RWPE2 (cell line): ENCODE data around the gene SEPHS2.

ENCODE experiments used
- ATAC-seq: fragments of 200-7000 bp; cut with Tn5 transposase; 3 replicates; pipeline ENCODE4 v1.9.1; 2021; ENCODE audit warnings: low read depth
- DNase-seq: peaks from one replicate; pipeline ENCODE4 v3.0.0-alpha.2; 2020; ENCODE audit warnings: low spot score
- H3K27ac ChIP-seq: fragments of 450-650 bp; 2 replicates; pipeline ENCODE4 v1.5.1; 2017; ENCODE audit warnings: mild to moderate bottlenecking; ENCODE audit not compliant: poor library complexity, severe bottlenecking
- H3K27me3 ChIP-seq: fragments of 250-450 bp; sonication (Bioruptor Pico); 2 replicates; pipeline ENCODE4 v1.5.1; 2021; ENCODE audit warnings: mild to moderate bottlenecking, moderate library complexity; ENCODE audit not compliant: insufficient read depth, poor library complexity, severe bottlenecking
- H3K36me3 ChIP-seq: fragments of 250-450 bp; sonication (Bioruptor Pico); 2 replicates; pipeline ENCODE4 v1.5.1; 2020; ENCODE audit warnings: low read depth, mild to moderate bottlenecking, moderate library complexity
- H3K4me1 ChIP-seq: fragments of 250-450 bp; sonication (Bioruptor Pico); 2 replicates; pipeline ENCODE4 v1.5.1; 2021; ENCODE audit warnings: mild to moderate bottlenecking, moderate library complexity; ENCODE audit not compliant: insufficient read depth, poor library complexity, severe bottlenecking
- H3K4me3 ChIP-seq: fragments of 250-450 bp; sonication (Bioruptor Pico); 2 replicates; pipeline ENCODE4 v1.5.1; 2021; ENCODE audit warnings: mild to moderate bottlenecking, moderate library complexity; ENCODE audit not compliant: severe bottlenecking
- H3K9me3 ChIP-seq: fragments of 250-450 bp; sonication (Bioruptor Pico); 2 replicates; pipeline ENCODE4 v1.5.1; 2021; ENCODE audit warnings: mild to moderate bottlenecking, moderate library complexity; ENCODE audit not compliant: severe bottlenecking
- TF ChIP-seq, protein P1 (sequence below): fragments of 450-650 bp; IDR thresholded peaks from one replicate; pipeline ENCODE4 v1.5.1; 2017; ENCODE audit warnings: mild to moderate bottlenecking, moderate library complexity; ENCODE audit not compliant: poor library complexity, severe bottlenecking

The SEPHS2 gene

DNA sequence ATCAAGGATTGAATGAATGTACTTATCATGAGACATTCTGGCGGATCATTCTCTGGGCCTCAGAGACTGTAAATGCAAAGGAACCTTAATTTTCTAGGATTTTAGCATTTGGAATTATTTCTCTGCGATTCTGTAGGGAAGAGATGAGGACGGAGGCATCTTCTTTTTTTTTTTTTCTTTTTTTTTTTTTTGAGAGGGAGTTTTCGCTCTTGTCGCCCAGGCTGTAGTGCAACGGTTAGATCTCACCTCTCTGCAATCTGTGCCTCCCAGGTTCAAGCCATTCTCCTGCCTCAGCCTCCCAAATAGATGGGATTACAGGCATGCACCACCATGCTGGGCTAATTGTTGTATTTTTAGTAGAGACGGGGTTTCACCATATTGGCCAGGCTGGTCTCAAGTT, 29.0 kb upstream of the SEPHS2 start:
- TF ChIP-seq, protein P1, sequence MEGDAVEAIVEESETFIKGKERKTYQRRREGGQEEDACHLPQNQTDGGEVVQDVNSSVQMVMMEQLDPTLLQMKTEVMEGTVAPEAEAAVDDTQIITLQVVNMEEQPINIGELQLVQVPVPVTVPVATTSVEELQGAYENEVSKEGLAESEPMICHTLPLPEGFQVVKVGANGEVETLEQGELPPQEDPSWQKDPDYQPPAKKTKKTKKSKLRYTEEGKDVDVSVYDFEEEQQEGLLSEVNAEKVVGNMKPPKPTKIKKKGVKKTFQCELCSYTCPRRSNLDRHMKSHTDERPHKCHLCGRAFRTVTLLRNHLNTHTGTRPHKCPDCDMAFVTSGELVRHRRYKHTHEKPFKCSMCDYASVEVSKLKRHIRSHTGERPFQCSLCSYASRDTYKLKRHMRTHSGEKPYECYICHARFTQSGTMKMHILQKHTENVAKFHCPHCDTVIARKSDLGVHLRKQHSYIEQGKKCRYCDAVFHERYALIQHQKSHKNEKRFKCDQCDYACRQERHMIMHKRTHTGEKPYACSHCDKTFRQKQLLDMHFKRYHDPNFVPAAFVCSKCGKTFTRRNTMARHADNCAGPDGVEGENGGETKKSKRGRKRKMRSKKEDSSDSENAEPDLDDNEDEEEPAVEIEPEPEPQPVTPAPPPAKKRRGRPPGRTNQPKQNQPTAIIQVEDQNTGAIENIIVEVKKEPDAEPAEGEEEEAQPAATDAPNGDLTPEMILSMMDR = no peak
- DNase-seq = no peak
- no peaks in the 10 kb centered on the region for H3K36me3 ChIP-seq
- H3K4me1 ChIP-seq = peaks cover 4% of the 10 kb centered on the region
- H3K27ac ChIP-seq = no peak overlapping the region
- ATAC-seq = no peak
- no peak overlapping the region for H3K4me3 ChIP-seq
- no peaks in the 10 kb centered on the region for H3K27me3 ChIP-seq
- H3K9me3 ChIP-seq = no peaks in the 10 kb centered on the region

DNA sequence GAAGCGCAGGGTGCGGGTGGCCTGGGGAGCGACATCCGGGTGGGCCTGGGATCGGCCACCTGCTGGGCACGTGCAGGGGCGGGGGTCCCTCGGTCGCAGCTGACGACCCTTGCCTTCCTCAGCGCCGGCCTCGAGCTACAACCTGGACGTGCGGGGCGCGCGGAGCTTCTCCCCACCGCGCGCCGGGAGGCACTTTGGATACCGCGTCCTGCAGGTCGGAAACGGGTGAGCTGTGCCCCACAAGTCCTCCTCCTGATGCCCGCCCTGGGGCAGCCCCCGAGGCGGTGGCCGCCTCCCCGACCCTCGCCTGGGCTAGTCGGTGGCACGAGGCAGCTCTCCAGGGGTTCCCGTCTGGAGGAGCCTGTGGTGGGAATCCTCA, 28.4 kb upstream of the SEPHS2 start:
- DNase-seq (no peak), ATAC-seq (no peak)
- no peaks in the 10 kb centered on the region for H3K36me3 ChIP-seq
- no peaks in the 10 kb centered on the region for H3K27me3 ChIP-seq
- H3K4me1 ChIP-seq = peaks cover 7% of the 10 kb centered on the region
- no peaks in the 10 kb centered on the region for H3K9me3 ChIP-seq
- no peak overlapping the region for H3K4me3 ChIP-seq
- TF ChIP-seq, protein P1 = no peak
- H3K27ac ChIP-seq = no peak overlapping the region

DNA sequence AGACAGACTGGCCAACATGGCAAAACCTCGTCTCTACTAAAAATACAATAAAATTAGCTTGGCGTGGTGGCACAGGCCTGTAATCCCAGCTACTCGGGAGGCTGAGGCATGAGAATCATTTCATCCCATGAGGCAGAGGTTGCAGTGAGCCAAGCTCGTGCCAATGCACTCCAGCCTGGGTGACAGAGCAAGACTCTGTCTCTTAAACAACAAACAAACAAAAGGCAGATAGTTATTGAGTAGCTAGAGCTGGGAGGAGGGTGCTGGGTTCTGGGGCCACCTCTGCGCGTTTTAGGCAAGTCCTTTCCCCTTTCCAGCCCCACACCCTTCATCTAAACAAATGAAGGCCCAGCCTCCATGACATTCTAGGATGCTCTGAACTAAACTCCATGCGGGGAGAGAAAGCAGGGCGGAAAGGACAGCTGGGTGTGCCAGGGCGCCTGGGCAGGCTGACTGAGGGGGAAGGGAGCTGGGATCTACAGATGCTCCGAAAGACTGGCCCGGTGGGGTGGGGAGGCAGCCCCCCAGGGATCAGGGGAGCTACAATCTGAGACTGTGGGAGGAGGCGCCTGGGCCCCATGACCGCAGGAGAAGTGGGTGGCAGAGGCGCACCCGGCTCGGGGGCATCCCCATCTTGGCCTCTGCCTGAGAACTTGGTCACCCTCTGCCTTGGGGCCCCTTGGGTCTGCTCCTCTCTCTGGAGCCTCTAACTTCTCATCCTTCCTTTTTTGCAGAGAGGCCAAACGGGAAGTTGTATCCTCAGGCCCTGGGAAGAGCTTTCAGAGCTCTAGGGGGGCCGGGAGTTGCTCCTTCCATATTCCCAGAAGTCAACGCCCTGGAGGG, 27.8 kb upstream of the SEPHS2 start:
- no peaks in the 10 kb centered on the region for H3K36me3 ChIP-seq
- TF ChIP-seq, protein P1 = no peak
- DNase-seq = no peak
- H3K4me3 ChIP-seq = no peak overlapping the region
- no peaks in the 10 kb centered on the region for H3K9me3 ChIP-seq
- no peak overlapping the region for H3K27ac ChIP-seq
- H3K4me1 ChIP-seq = peaks cover 7% of the 10 kb centered on the region
- no peaks in the 10 kb centered on the region for H3K27me3 ChIP-seq
- ATAC-seq = no peak

DNA sequence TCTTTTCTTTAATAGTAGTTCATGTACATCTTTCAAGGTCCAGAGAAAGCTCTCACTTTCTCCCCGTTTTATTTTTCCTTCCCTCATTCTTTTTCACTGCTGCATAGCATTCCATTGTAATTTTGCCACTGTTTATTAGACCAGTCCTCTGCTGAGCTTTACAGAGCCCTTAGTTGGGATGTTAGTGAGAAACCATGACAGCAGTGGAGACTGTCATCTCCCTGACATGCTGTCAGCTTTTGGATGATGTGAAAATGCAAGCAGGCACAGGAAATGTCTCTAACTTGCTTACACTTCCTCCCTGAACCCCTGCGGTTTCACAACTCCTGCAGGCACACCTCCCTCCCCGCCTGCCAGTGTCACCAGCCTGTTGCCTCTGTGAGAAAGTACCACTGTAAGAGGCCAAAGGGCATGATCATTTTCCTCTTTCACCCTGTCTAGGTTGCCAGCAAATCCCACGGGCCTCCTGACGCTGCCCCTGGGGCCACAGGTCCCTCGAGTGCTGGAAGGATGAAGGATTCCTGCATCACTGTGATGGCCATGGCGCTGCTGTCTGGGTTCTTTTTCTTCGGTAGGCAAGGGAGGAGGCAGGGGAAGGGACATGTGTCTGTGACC, 26.8 kb upstream of the SEPHS2 start, which contains the start of gene ITGAL:
Gene ITGAL (plus strand): TSS at position 415 of the 615 bp plus-strand sequence. CDS start 96 bp downstream, at position 511.
- no peak for DNase-seq
- H3K27me3 ChIP-seq = no peaks in the 10 kb centered on the region
- H3K36me3 ChIP-seq = no peaks in the 10 kb centered on the region
- TF ChIP-seq, protein P1 = no peak
- ATAC-seq = no peak
- H3K27ac ChIP-seq = no peak within 1 kb of the TSS
- peaks cover 7% of the 10 kb centered on the region for H3K4me1 ChIP-seq
- H3K9me3 ChIP-seq = no peaks in the 10 kb centered on the region
- no peak within 1 kb of the TSS for H3K4me3 ChIP-seq

DNA sequence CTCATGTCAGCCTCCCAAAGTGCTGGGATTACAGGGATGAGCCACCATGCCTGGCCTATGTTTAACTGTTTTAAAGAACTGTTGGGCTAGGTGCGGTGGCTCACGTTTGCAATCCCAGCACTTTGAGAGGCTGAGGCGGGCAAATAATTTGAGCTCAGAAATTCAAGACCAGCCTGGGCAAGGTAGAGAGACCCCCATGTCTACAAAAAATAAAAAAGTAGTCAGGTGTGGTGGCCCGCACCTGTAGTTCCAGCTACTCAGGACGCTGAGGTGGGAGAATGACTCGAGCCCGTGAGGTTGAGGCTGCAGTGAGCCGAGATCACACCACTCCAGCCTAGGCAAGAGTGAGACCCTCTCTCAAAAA, 24.9 kb upstream of the SEPHS2 start:
- TF ChIP-seq, protein P1 = no peak
- Histone ChIP-seq H3K36me3 (no peaks in the 10 kb centered on the region), H3K27me3 (no peaks in the 10 kb centered on the region), H3K4me1 (peaks cover 7% of the 10 kb centered on the region), H3K27ac (no peak overlapping the region), H3K4me3 (no peak overlapping the region), H3K9me3 (no peaks in the 10 kb centered on the region)
- ATAC-seq (no peak), DNase-seq (no peak)
